ENCODE results near the gene ADGRA3.

GRCh38 chr4:22471999-22472461 lies 43.8 kb downstream of the ADGRA3 start:
- TF ChIP-seq, protein P1, sequence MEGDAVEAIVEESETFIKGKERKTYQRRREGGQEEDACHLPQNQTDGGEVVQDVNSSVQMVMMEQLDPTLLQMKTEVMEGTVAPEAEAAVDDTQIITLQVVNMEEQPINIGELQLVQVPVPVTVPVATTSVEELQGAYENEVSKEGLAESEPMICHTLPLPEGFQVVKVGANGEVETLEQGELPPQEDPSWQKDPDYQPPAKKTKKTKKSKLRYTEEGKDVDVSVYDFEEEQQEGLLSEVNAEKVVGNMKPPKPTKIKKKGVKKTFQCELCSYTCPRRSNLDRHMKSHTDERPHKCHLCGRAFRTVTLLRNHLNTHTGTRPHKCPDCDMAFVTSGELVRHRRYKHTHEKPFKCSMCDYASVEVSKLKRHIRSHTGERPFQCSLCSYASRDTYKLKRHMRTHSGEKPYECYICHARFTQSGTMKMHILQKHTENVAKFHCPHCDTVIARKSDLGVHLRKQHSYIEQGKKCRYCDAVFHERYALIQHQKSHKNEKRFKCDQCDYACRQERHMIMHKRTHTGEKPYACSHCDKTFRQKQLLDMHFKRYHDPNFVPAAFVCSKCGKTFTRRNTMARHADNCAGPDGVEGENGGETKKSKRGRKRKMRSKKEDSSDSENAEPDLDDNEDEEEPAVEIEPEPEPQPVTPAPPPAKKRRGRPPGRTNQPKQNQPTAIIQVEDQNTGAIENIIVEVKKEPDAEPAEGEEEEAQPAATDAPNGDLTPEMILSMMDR (IDR thresholded peaks at IDR 0.05), result no peak
- TF ChIP-seq POLR2A (IDR thresholded peaks at IDR 0.05), result no peak
